ENCODE measurements around the gene OLFM2.

DNA sequence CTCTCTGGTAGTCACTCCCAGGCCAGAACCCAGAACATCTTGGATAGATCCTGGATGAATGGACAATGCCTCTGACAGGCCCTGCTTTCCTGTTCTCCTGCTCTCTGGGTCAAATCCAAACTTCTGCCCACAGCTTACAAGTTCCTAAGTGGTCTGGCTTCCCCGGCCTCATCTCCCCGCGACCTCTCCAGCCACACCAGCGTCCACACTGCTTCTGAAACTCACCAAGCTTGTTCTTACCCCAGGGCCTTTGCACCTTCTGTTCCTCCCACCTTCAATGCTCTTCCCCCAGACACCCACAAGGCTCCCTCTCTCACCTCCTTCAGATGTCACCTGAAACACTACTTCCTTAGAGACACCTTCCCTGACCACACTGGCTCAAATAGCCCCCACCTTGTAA lies 3.5 kb downstream of the OLFM2 start:
- TF ChIP-seq, protein P1, sequence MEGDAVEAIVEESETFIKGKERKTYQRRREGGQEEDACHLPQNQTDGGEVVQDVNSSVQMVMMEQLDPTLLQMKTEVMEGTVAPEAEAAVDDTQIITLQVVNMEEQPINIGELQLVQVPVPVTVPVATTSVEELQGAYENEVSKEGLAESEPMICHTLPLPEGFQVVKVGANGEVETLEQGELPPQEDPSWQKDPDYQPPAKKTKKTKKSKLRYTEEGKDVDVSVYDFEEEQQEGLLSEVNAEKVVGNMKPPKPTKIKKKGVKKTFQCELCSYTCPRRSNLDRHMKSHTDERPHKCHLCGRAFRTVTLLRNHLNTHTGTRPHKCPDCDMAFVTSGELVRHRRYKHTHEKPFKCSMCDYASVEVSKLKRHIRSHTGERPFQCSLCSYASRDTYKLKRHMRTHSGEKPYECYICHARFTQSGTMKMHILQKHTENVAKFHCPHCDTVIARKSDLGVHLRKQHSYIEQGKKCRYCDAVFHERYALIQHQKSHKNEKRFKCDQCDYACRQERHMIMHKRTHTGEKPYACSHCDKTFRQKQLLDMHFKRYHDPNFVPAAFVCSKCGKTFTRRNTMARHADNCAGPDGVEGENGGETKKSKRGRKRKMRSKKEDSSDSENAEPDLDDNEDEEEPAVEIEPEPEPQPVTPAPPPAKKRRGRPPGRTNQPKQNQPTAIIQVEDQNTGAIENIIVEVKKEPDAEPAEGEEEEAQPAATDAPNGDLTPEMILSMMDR (IDR thresholded peaks at IDR 0.05; ENCODE audit: insufficient read depth, low read length), result no peak
- TF ChIP-seq POLR2AphosphoS5 (IDR thresholded peaks at IDR 0.05; ENCODE audit: low read depth) (no peak), GABPA (IDR thresholded peaks at IDR 0.05; ENCODE audit: low read depth) (no peak)
